KMS-11 (cell line): ENCODE data around the gene SEC61A2.

Experiments
- H2AFZ ChIP-seq: fragments of 200-600 bp; sonication (generic); 2 replicates; pipeline ENCODE4 v1.6.1; 2016; ENCODE audit warnings: antibody characterized with exemption, mixed run types, low read depth
- H3K27ac ChIP-seq: fragments of 200-600 bp; sonication (generic); 2 replicates; pipeline ENCODE4 v1.6.1; 2016; ENCODE audit warnings: mild to moderate bottlenecking, mixed run types
- H3K27me3 ChIP-seq: fragments of 200-600 bp; sonication (generic); 2 replicates; pipeline ENCODE4 v1.6.1; 2017; ENCODE audit warnings: mild to moderate bottlenecking, low read depth, mixed run types, moderate library complexity; ENCODE audit not compliant: insufficient read depth
- H3K36me3 ChIP-seq: fragments of 200-600 bp; sonication (generic); 2 replicates; pipeline ENCODE4 v1.6.1; 2017; ENCODE audit warnings: mild to moderate bottlenecking, mixed run types; ENCODE audit not compliant: insufficient read depth
- H3K4me1 ChIP-seq: fragments of 200-600 bp; sonication (generic); 2 replicates; pipeline ENCODE4 v1.6.1; 2016; ENCODE audit warnings: mild to moderate bottlenecking, low read depth, mixed run types; ENCODE audit not compliant: poor library complexity, severe bottlenecking
- H3K4me2 ChIP-seq: fragments of 200-600 bp; sonication (generic); 2 replicates; pipeline ENCODE4 v1.7.0; 2016; ENCODE audit warnings: mild to moderate bottlenecking, mixed run types
- H3K4me3 ChIP-seq: fragments of 200-600 bp; sonication (generic); IDR thresholded peaks from 2 replicates; pipeline ENCODE4 v1.6.1; 2017; ENCODE audit warnings: low read depth, low read length, mixed read lengths; ENCODE audit not compliant: insufficient read depth
- H3K79me2 ChIP-seq: fragments of 200-600 bp; sonication (generic); 2 replicates; pipeline ENCODE4 v1.6.1; 2016; ENCODE audit warnings: low read depth, mixed run types; ENCODE audit not compliant: insufficient read depth
- H3K9ac ChIP-seq: fragments of 200-600 bp; sonication (generic); 2 replicates; pipeline ENCODE4 v1.6.1; 2016; ENCODE audit warnings: mild to moderate bottlenecking, mixed run types
- H4K20me1 ChIP-seq: fragments of 200-600 bp; sonication (generic); 2 replicates; pipeline ENCODE4 v1.6.1; 2016; ENCODE audit warnings: mild to moderate bottlenecking, mixed run types; ENCODE audit not compliant: insufficient read depth
- CTCF ChIP-seq: fragments of 200-600 bp; sonication (generic); conservative IDR thresholded peaks from 2 replicates; pipeline ENCODE4 v1.6.1; 2017; ENCODE audit warnings: low read depth, mild to moderate bottlenecking, antibody characterized with exemption, low read length, moderate library complexity, mixed read lengths

The SEC61A2 gene

GRCh38 chr10:12129222-12130111, at the start of gene SEC61A2:
Gene SEC61A2 (plus strand): TSS chr10:12129677. CDS start chr10:12129788, 111 bp downstream.
- peak within 1 kb of the TSS; percentile 76 for H3K4me2 ChIP-seq
- H3K9ac ChIP-seq: peak within 1 kb of the TSS; percentile 77
- H3K27me3 ChIP-seq: no peaks in the 10 kb centered on the region
- H3K27ac ChIP-seq: peak within 1 kb of the TSS; percentile 83
- no peaks in the 10 kb centered on the region; the same call in 1 of the 2 replicates for H3K36me3 ChIP-seq
- H4K20me1 ChIP-seq: no peaks in the 10 kb centered on the region
- peaks cover 9% of the 10 kb centered on the region for H3K79me2 ChIP-seq
- H3K4me3 ChIP-seq: no peak within 1 kb of the TSS
- H3K4me1 ChIP-seq: peaks cover 19% of the 10 kb centered on the region
- peak within 1 kb of the TSS; percentile 93 for H2AFZ ChIP-seq
- no peak for TF ChIP-seq CTCF

GRCh38 chr10:12081470-12081869, 48.0 kb upstream of the SEC61A2 start:
- H3K27ac ChIP-seq: no peak overlapping the region
- no peaks in the 10 kb centered on the region for H4K20me1 ChIP-seq
- H3K4me1 ChIP-seq: peaks cover 4% of the 10 kb centered on the region
- H3K4me2 ChIP-seq: no peak overlapping the region
- H3K9ac ChIP-seq: no peak overlapping the region
- H3K79me2 ChIP-seq: no peaks in the 10 kb centered on the region
- H3K36me3 ChIP-seq: no peaks in the 10 kb centered on the region
- no peaks in the 10 kb centered on the region for H3K27me3 ChIP-seq
- no peak overlapping the region for H3K4me3 ChIP-seq
- H2AFZ ChIP-seq: no peak overlapping the region
- no peak for TF ChIP-seq CTCF

- Histone ChIP-seq H3K27ac (no peak overlapping the region), H3K27me3 (no peaks in the 10 kb centered on the region), H3K9ac (no peak overlapping the region), H3K4me2 (no peak overlapping the region), H3K36me3 (no peaks in the 10 kb centered on the region), H3K4me1 (peaks cover 4% of the 10 kb centered on the region), H2AFZ (no peak overlapping the region), H3K4me3 (no peak overlapping the region), H4K20me1 (no peaks in the 10 kb centered on the region), H3K79me2 (no peaks in the 10 kb centered on the region)
- no peak for TF ChIP-seq CTCF
Measured at GRCh38 chr10:12081879-12082557, 47.5 kb upstream of the SEC61A2 start.

GRCh38 chr10:12088919-12089318, 40.6 kb upstream of the SEC61A2 start:
- Histone ChIP-seq H3K4me1 (no peaks in the 10 kb centered on the region), H3K27ac (no peak overlapping the region), H3K27me3 (no peaks in the 10 kb centered on the region), H4K20me1 (no peaks in the 10 kb centered on the region), H3K4me2 (no peak overlapping the region), H3K79me2 (no peaks in the 10 kb centered on the region), H3K9ac (no peak overlapping the region), H3K36me3 (no peaks in the 10 kb centered on the region), H2AFZ (no peak overlapping the region), H3K4me3 (no peak overlapping the region)
- no peak for TF ChIP-seq CTCF
